Measurements from ENCODE around the gene U2SURP. TPM values are rescaled to one million over a fixed set of nuclear protein-coding genes. Genes with fewer than 3 reads are reported as not detected.
"Not testable (repeated sequence)": the region's sequence is repeated elsewhere in the genome, so short reads cannot be mapped to it uniquely, and the experiment has no call there.

The U2SURP gene
- polyA plus RNA-seq, 12 donors, result 64.0 to 134 (median 97.0) TPM

DNA sequence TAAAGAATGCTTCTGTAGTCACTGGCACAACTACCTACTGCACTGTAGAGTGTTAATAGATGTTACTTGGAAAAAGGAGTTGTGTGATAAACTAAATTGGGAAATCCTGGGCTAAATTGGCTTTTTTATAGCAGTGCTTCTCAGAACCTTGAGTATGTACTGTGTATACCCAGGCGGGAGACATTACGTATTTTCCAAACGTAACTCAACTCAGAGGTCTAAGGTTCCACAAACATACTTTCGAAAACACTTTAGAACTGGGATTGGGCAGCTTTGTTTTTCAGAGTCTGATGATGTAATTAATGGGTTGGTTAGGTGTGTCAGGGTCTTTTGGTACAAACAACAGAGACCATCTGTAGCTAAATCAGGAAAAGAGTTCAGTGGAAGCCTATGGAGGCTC is 64.7 kb downstream of the U2SURP start:
- DNase-seq, result no peak

DNA sequence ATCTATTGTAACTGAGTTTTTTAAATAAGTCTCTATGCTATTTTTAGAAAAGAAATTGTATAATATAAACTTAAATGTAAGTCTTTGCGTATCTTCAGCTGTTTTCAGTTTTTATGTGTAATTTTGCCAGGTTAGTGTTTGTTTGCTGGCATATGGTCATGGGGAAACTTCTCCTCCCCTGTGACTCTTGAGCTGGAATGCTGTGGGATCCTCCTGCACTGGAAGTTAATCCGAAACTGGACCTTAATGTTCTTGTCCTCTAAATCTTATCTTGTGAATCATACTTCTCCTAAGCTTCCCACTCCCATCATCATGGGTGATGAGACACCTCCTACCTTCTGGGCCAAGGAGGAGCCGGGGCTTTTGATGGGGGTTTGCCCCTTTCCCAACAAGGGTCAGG is 65.8 kb downstream of the U2SURP start:
- no peak for DNase-seq

DNA sequence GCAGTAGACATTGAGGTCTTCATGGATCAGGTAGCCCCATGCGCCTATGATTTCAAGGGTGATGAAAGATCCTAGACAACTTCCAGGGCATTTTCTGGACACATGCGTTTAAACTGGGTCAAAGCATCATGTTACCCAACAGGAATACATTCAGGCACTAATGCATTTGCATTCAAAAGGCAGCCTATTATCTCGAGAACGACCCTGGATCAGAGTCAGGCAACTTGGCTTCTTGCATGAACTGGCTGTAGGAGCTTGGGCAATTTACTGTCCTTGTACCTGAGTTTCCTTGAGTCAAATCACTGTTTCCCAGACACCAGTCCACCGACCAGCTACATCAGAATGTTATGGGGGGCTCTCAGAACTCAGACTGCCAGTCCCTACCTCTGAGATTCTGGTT is 66.7 kb downstream of the U2SURP start:
- no peak for DNase-seq

DNA sequence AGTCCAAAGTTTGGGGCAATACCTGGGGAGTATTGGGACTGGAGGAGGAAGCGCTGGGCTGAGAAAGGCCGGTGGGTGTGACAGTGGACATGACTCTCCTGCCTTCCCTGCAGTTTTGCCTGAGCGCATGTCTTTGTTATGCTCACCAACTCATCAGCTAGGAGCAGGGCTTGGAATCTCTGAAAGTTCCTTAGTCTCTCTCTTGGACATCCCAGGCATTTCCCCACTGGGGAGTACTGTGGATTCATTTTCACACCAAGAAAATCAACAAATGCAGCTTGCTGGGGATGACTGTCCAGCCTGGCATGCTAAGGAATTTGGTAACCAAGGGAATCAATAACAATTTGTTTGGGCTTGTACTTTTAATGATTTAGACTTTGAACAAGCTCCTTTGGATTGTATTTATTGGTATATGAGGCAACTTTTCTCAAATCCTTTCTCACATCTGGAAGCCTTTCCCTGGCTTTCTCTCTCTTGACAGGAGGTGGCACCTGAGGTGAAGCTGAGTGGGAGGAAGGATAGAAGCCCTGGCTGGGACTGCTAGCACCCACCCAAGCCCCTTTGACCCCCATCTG is 69.7 kb downstream of the U2SURP start:
- no peak for DNase-seq

DNA sequence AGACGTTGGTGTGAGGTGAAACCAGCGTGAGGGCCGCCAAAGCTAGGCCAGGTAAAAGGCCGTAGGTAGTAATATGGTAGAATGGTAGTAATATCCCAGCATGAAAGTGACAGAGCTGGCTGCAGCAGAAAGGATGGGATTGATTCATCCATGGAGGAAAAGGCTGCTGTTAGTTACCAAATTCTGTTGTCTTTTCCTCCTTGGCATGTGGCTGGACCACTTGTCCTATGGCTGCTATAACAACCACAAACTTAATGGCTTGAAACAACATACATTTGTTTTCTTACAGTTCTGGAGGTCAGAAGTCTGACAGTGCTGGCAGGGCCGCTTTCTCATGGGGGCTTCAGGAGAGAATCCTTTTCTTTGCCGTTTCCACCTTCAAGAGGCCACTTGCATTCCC is 70.4 kb downstream of the U2SURP start:
- no peak for DNase-seq

DNA sequence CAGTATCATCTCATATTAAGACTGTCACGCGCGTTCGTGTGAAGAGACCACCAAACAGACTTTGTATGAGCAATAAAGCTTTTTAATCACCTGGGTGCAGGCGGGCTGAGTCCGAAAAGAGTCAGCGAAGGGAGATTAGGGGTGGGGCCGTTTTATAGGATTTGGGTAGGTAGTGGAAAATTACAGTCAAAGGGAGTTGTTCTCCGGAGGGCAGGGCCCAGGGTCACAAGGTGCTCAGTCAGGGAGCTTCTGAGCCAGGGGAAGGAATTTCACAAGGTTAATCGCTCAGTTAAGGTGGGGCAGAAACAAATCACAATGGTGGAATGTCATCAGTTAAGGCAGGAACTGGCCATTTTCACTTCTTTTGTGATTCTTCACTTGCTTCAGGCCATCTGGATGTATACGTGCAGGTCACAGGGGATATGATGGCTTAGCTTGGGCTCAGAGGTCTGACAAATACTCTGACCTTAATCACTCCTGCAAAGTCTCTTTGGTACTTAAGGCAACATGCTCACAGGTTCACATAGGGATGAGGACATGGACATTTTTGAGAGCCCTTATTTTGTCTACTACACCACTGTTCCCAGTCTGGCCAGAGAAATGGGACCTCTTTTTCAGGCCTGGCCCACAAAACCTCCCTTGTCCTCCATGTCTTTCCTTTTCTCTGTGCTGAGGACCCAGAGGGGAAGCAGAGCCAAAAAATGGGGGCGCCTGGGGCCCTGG is 71.1 kb downstream of the U2SURP start:
- not testable (repeated sequence) for DNase-seq

DNA sequence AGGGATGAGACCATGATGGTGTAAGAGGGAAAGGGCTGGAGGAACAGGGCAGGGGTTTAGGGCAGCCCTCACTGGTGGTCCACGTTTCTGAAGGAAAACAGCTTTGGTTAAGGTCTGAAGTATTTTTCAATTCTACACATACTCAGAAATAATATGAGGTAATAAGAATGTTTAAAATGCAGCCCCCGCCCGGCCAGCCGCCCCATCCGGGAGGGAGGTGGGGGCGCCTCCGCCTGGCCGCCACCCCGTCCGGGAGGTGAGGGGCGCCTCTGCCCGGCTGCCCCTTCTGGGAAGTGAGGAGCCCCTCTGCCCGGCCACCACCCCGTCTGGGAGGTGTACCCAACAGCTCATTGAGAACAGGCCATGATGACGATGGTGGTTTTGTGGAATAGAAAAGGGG is 72.2 kb downstream of the U2SURP start:
- not testable (repeated sequence) for DNase-seq

DNA sequence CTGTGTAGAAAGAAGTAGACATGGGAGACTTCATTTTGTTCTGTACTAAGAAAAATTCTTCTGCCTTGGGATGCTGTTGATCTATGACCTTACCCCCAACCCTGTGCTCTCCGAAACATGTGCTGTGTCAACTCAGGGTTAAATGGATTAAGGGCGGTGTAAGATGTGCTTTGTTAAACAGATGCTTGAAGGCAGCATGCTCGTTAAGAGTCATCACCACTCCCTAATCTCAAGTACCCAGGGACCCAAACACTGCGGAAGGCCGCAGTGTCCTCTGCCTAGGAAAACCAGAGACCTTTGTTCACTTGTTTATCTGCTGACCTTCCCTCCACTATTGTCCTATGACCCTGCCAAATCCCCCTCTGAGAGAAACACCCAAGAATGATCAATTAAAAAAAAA is 72.6 kb downstream of the U2SURP start:
- not testable (repeated sequence) for DNase-seq

DNA sequence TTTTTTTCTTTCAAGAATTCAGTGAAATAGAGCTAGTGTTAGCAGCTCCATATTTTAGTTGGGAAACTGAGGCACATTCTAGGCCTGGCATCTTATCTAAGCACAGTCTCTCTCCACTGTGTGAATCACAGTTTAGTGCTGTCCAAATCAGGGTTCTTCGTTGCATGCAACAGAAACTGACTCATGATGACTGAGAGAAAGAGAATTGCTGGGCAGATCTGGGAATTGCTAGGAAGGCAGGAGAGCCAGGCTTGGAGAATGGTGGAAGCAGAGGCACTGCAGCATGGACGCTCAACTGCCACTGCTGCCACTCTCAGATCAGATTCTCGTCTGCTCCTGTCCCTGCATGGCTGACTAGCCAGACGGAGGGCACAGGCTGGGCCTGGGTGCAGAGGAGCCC is 77.5 kb downstream of the U2SURP start:
- no peak for DNase-seq

DNA sequence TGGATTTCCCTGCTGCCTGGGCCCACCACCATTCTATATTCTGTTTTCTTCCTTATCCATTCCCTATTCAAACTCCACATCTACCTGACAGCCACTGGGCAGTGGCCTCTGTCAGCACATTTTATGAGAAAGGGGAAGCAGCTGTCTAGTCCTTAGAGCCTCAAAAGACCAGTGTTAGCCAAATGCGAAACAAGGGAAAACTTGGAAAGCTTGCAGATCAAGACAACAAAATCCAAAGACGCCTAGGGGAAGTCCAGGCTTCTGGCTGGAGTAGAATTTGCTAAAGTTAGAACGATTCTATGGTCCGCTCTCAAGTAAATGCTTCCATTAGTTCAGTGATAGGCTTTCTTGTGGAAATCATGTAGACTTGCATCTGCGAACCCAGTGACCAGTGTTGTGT is 78.8 kb downstream of the U2SURP start:
- no peak for DNase-seq

DNA sequence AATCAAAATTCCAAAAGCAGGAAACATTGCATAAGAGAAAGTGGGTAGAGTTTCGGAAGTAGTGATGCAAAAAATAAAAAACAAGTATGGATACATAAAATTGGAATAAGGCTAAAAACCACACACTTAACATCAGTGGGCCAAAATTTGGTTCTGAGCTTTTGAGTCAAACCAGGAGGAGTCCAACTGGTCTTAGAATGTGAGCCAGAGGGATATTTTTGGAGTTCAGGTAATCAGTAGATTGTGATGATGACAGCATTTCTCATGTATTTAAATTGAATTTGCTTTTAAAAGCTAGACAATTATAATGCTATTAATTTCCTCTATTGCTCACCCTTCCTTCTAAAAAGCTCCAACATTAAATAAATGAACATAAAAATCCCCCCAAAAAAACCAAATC is 80.0 kb downstream of the U2SURP start:
- no peak for DNase-seq

DNA sequence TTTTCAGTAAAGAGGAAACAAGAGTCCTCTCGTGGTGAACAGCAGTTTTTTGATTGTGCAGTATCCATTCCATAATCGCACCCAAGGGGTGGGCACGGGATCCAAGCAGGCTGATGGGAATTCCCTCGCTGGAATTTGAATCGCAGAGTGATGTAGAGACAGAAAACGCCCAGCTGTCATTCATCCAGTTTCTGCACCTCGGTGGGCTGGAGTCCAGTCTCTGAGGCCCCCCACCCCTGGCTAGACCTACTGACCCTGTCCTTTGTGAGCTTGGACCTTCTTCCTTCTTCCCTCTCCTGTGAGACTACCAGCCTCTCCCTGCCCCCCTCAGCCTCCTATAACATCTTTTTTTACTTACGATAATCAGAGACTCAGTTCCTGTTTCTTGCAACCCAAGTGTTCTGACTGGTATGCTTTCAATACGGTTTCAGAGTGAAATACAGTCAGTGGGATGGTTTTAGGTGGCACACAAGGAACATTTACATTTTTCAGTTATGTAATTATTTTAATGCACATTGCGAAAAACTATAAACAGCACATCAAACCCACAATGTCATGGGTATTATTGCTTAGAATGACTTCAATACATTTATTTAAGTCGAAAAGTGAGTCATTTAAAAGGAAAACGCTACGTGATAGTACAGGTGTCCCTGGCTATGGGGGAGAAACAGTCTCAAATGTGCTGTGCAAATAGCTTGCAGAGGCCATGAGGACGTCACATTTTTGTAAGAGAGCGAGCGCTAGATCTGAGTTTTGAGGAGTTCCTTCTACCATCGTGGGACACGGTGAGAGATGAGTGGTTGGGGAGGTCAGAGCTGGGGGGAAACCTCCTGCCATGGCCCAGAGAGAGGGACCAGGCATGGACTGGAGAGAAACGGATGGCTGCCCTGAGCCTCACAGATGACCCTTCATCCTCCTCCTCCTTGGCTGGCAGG is 80.7 kb downstream of the U2SURP start:
- no peak for DNase-seq

DNA sequence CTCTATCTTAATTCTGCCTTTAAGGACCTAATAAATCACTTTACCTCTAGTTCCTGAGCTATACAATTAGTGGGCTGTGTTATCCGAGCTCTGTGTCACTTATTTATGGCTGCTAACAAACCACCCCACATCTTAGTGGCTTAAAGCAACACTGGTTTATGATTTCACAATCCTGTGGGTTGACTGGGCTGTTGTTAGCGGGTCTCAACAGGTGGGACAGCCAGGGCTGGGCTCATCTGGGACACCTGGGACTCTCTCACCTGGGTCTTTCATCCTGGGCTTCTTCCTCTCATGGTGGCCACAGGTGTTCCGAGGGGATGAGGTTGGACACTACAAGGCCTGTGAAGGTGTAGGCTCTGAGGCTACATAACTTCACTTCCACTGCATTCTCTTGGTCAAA is 82.4 kb downstream of the U2SURP start:
- no peak for DNase-seq

DNA sequence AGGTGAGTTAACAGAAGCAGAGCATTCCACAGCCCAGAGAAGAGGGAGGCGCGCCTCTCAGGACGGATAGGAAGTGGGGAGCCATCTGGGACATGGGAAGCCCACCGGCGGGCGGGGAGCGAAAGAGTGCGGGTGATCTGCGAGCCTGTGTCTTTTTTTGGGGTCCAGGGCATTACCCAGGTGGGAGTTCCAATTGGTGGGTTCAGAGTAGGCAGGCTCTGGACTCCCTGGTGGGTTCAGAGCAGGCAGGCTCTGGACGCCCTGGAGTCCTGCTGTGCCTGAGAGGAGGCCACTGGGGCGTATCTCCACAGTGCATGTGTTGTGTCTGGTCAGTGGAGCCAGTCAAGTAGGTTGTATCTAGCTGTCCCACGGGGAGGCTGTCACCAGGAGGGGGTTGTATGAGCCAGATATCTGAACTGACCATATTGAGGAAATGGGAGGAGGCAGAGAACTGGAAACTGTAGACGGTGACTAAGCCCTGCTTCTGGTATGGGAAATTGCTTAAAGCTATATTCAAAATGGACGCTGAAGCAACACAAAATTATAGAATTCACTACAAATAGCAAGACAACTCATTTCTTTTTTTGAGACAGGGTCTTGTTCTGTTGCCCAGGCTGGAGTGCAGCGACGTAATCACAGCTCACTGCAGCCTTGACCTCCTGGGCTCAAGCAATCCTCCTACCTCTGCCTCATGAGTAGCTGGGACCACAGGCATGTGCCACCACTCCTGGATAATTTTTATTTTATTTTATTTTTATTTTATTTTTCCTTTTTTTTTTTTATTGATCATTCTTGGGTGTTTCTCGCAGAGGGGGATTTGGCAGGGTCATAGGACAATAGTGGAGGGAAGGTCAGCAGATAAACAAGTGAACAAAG is 83.7 kb downstream of the U2SURP start:
- DNase-seq, result no peak

DNA sequence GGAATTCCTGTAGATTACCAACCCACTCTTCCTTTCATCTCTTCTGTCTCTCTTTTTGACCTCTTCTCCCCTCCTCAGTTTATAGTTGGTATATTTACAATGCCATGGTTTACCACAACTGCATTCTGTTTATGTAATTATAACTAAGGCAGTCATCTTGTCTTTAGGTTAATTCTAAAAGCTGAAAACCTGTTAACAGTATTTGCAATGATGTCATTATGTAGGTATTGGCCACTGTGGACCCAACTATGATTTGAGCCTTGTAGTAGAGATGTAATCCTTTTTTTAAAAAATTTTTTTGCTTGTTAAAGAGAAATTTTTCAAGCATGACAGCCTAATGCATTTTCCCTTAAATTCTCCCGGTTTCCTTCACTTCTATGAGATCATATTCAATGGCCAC is 87.5 kb downstream of the U2SURP start:
- DNase-seq, result no peak

DNA sequence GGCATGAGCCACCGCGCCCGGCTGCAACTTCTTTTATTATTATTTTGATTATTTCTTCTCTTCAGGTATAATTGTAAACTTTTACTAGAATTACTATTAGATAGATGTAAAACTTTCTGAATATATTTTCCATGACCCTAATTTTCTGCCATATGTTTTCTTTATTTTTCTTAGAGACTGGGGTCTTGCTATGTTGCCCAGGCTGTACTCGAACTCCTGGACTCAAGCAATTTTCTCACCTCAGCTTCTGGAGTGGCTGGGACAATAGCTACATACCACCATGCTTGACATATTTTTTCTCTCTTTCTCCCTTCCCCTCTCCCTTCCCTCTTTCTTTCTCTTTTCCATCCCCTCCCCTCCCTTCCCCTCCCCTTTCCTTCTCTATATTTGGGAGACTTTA is 88.6 kb downstream of the U2SURP start:
- DNase-seq, result no peak

DNA sequence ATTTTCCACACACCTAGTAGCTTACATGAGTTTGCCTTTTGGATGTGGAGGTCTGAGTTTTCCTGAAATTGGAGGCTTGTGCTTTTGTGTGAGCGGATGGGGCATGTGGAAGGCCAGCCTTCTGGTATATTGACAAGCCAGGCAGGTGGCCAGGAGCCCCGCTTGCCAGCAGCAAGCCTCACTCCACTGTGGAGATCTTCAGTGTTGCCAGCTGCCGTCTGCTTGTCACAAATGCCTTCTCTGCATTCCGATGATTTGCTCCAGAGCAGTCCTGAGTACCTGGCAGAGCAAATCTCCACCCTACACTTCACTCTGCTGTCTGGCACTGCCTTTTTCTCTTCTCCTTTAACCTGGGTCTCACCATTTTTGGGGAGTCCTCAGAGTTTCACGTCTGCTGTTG is 89.1 kb downstream of the U2SURP start:
- peak; percentile 41 for DNase-seq

DNA sequence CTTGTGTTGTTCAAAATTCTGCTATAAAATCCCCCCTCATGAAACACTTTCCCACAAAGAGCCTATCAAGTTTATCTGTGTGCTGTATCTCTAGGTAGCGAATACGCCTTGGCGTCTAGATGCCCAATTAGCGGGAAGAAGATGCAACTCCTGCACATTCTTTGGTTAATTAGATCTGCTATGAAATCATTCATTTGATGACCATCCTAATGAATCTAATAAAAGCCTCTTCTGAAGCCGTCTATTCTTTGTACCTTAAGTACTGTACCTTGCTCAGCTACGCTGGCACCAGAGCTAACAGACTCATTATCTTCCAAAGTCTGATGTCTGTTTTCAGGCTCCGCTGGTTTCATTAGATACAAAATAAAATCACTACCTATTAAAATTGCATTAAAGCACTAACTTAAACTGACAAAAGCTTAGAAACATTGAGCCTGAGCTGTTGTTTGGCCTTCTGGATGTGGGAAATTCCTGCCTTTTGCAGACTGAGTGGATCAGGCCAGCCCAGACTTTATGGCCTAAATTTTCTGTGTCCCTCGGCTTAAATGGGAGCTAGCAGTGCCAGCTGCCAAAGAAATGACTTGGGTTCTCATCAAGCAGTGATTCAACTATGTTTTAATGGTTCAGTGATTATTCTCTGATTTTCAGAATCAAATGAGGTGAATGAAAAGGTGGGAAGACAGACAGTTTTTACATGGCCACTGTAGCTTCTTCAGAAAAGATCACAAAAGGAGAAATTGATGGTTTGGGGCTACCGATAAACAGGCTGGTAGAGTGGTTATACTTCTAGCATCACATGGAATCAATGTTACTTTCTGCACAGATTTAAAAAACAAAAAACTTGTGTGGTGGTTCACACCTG is 89.8 kb downstream of the U2SURP start:
- DNase-seq, result no peak

DNA sequence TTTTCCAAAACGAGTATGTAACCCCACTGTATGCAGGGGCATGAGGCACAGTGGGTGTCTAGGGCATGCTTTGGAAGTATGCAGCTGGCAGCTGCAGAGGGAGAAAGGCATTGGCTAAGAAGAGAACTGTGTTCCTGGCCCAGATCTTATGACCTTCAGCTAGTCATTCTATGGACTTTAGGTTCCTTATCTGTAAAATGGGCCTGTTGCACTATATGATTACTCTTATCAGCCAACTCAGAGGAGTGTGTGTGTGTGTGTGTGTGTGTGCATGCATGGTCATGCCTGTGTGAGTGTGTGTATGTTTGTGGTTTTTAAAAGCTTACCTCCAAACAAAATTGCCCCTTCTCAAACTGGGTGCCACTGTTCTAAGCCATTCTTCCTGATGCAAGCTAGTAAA is 90.8 kb downstream of the U2SURP start:
- DNase-seq, result no peak

DNA sequence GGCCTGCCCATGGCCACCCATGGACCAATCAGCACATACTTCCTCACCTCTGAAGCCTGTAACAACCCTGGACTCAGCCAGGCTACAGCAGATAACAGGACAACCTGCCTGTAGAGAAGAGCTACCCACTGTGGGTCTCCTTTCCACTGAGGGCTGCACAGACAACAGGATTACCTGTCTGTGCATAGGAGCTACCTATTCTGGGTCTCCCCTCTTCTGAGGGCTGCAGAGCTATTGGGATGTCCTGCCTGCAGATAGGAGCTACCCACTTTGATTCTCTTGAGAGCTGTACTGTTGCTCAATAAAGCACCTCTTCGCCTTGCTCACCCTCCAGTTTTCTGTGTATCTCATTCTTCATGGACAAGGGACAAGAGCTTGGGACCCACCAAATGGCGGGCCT is 94.4 kb downstream of the U2SURP start:
- DNase-seq, result no peak

All from muscle of arm (tissue), 12 donors.